Activated naive CD8-positive, alpha-beta T cell treated with anti-CD3 and anti-CD28 coated beads, Interleukin-2, amount 10 ng/mL, durations not matched to agents 7 days and 5 days (primary cell): ENCODE results near the gene EPS8L2. TPM values are rescaled to one million over a fixed set of nuclear protein-coding genes. Genes with fewer than 3 reads are reported as not detected.
A peak's percentile ranks its signal among the peaks of the same experiment; 100 is the strongest.

Experiments used
- ATAC-seq: fragments of 150-1000 bp; cut with Tn5 transposase; one replicate; pipeline ENCODE4 v1.10.0; 2021; ENCODE audit warnings: low read depth, moderate library complexity
- POLR2A ChIA-PET: fragments of 350-600 bp; sonication (Branson Sonifier 250); formaldehyde crosslinking; loops from one replicate; lab custom pipeline; 2021; ENCODE audit warnings: antibody characterized with exemption; lab: Charles Lee
- DNase-seq: peaks from one replicate; pipeline ENCODE4 v3.0.0; 2021
- H3K27ac Mint-ChIP-seq: one replicate; pipeline ENCODE4 v1.8.0; 2022; ENCODE audit warnings: mild to moderate bottlenecking, mixed read lengths
- H3K27me3 Mint-ChIP-seq: one replicate; pipeline ENCODE4 v1.8.0; 2022; ENCODE audit warnings: mild to moderate bottlenecking, moderate library complexity, mixed read lengths
- H3K36me3 Mint-ChIP-seq: one replicate; pipeline ENCODE4 v1.8.0; 2021; ENCODE audit warnings: mild to moderate bottlenecking, mixed read lengths
- H3K4me1 Mint-ChIP-seq: one replicate; pipeline ENCODE4 v1.8.0; 2021; ENCODE audit warnings: mixed read lengths
- H3K4me3 Mint-ChIP-seq: one replicate; pipeline ENCODE4 v1.8.0; 2022; ENCODE audit warnings: mild to moderate bottlenecking, moderate library complexity, mixed read lengths
- H3K9me3 Mint-ChIP-seq: one replicate; pipeline ENCODE4 v1.8.0; 2021; ENCODE audit warnings: mixed read lengths
- total RNA-seq, 2 experiments: library from RNA; stranded (reverse); gene quantifications; one replicate each; pipeline ENCODE4 v1.2.3, GENCODE V29; 2021

EPS8L2 gene
- total RNA-seq, 2 experiments from 2014 or later, result 19.0 to 24.5 TPM

DNA sequence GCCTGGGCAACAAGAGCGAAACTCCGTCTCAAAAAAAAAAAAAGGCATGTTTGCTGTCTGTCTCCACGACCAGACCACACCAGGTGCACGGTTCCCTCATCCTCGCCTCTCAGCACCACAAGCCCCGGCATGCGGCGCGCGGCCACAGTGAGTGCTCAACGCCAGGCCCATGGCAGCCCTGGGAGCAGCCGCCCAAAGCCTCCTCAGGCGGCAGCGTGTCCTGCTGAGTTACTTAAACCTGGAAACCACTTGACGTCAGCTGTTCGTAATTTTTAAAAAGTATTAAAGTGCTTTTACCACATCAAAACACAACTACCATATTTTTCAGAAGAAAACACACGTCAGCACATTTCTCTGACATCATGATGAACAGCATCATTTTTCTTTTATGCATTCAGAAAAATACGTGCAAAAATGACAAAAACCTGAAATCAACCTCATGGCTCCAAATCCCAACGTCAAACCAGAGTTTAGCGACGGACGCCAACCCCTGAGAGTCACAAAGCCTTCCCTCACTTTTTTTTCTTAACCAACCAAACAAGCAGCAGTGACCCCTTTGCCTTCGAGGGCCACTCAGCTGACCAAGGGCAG is 13.1 kb upstream of the EPS8L2 start:
- Mint-ChIP-seq H3K27ac (peak overlapping the region; percentile 86), H3K36me3 (no peaks in the 10 kb centered on the region), H3K9me3 (no peaks in the 10 kb centered on the region), H3K4me1 (peaks cover 37% of the 10 kb centered on the region), H3K27me3 (no peaks in the 10 kb centered on the region), H3K4me3 (peak overlapping the region; percentile 89)
- DNase-seq, result peak; percentile 61
- ATAC-seq, result no peak
- POLR2A ChIA-PET, result interaction anchor here (0.6 kb wide), 1 partner anchor 264 kb away, joined by 4 read pairs; no protein-coding TSS in a partner anchor

DNA sequence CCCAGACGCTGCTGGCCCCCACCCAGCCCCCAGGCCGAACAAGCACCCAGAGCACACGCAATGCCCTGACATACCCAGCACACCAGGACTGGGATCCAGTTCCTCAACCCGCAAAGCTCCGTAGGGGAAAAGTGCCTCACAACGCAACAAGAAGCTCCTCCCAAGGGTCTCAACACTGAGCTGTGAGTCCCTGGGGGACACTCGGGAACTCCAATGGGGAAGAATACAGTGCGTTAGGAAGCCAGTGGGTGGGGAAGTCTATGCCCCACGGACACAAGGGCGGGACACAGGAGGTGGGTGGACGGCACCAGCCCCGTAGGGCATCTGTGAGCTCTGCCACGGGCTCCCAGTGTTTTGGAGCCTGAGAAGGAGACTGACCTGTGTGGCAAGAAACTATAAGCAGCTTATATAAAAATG is 12.6 kb upstream of the EPS8L2 start:
- H3K9me3 Mint-ChIP-seq, result no peaks in the 10 kb centered on the region
- DNase-seq (peak; percentile 47), ATAC-seq (no peak)
- peaks cover 42% of the 10 kb centered on the region for H3K4me1 Mint-ChIP-seq
- no peaks in the 10 kb centered on the region for H3K27me3 Mint-ChIP-seq
- POLR2A ChIA-PET, result no interaction called here
- peaks cover 2% of the 10 kb centered on the region for H3K36me3 Mint-ChIP-seq
- H3K27ac Mint-ChIP-seq, result peak overlapping the region; percentile 86
- peak overlapping the region; percentile 89 for H3K4me3 Mint-ChIP-seq

- peaks cover 2% of the 10 kb centered on the region for H3K36me3 Mint-ChIP-seq
- H3K27me3 Mint-ChIP-seq, result no peaks in the 10 kb centered on the region
- ATAC-seq, result no peak
- H3K4me3 Mint-ChIP-seq, result peak overlapping the region; percentile 89
- POLR2A ChIA-PET, result interaction anchor here (0.6 to 1.7 kb wide), 2 partner anchors 11 to 624 kb away, joined by 3 to 7 read pairs; no protein-coding TSS in a partner anchor
- no peaks in the 10 kb centered on the region for H3K9me3 Mint-ChIP-seq
- peak overlapping the region; percentile 86 for H3K27ac Mint-ChIP-seq
- peaks cover 42% of the 10 kb centered on the region for H3K4me1 Mint-ChIP-seq
- DNase-seq, result no peak
Observed at GRCh38 chr11:693887-694562, 12.0 kb upstream of the EPS8L2 start.

DNA sequence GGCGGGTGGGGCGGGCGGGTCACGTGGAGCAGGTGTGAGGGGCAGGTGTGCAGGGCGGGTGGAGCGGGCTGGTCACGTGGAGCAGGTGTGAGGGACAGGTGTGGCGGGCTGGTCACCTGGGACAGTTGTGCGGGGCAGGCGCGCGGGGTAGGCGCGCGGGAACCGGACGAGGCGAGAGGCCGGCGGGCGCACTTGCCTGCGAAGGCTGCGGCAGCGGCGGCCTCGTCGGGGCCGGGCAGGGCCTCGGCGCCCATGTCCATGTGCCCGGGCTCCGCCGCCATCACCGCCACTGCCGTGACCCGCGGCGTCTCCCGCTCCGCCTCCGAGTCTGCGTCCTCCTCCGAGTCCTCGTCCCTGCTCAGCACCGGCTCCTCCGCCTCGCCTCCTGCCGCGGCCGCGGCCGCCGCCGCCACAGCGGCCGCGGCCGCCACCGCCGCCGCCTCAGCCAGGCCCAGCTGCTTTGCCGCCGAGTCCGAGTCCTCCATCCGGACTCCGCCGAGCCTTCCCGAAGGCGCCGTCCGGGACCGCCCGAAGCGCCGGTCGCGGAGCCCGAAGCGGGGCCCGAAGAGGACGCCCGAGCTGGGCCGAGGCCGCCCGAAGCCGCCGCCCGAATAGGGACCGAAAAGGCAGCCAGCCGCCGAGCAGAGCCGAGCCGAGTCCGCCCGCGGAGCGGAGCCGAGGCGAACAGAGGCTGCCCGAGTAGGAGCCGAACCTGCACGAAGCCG is 11.3 kb upstream of the EPS8L2 start, which contains the start of gene DEAF1:
Gene DEAF1 (minus strand): TSS at position 660 of the 725 bp plus-strand sequence. CDS start 175 bp downstream, at position 485.
- H3K27me3 Mint-ChIP-seq, result no peaks in the 10 kb centered on the region
- H3K9me3 Mint-ChIP-seq, result no peaks in the 10 kb centered on the region
- peak within 1 kb of the TSS; percentile 89 for H3K4me3 Mint-ChIP-seq
- DNase-seq (peak; percentile 99), ATAC-seq (peak; percentile 85)
- H3K36me3 Mint-ChIP-seq, result peaks cover 2% of the 10 kb centered on the region
- H3K4me1 Mint-ChIP-seq, result peaks cover 42% of the 10 kb centered on the region
- POLR2A ChIA-PET, result interaction anchor here (0.6 to 3.9 kb wide), 14 partner anchors 8 to 623 kb away, joined by 3 to 24 read pairs (median 4); partner anchors contain the start of gene IRF7
- peak within 1 kb of the TSS; percentile 94 for H3K27ac Mint-ChIP-seq

- peak overlapping the region; percentile 94 for H3K27ac Mint-ChIP-seq
- POLR2A ChIA-PET, result interaction anchor here (0.6 to 3.9 kb wide), 17 partner anchors 8 to 141 kb away, joined by 3 to 24 read pairs (median 4); partner anchors contain the start of genes GATD1 and IRF7
- H3K27me3 Mint-ChIP-seq, result no peaks in the 10 kb centered on the region
- H3K9me3 Mint-ChIP-seq, result no peaks in the 10 kb centered on the region
- peak overlapping the region; percentile 89 for H3K4me3 Mint-ChIP-seq
- H3K4me1 Mint-ChIP-seq, result peaks cover 42% of the 10 kb centered on the region
- no peak for DNase-seq
- H3K36me3 Mint-ChIP-seq, result peaks cover 2% of the 10 kb centered on the region
- ATAC-seq, result no peak
Observed at GRCh38 chr11:695288-695537, 10.8 kb upstream of the EPS8L2 start.

- Mint-ChIP-seq H3K36me3 (peaks cover 2% of the 10 kb centered on the region), H3K4me1 (peaks cover 41% of the 10 kb centered on the region), H3K27me3 (no peaks in the 10 kb centered on the region), H3K27ac (peak within 1 kb of the TSS; percentile 94), H3K9me3 (no peaks in the 10 kb centered on the region), H3K4me3 (peak within 1 kb of the TSS; percentile 89)
- ATAC-seq (peak; percentile 74), DNase-seq (peak; percentile 97)
- POLR2A ChIA-PET, result interaction anchor here (0.6 to 3.9 kb wide), 21 partner anchors 8 to 160 kb away, joined by 3 to 24 read pairs (median 4); partner anchors contain the start of genes GATD1, HRAS and IRF7
Observed at GRCh38 chr11:695538-696248, 10.3 kb upstream of the EPS8L2 start, which contains the start of gene TMEM80. Gene TMEM80, plus strand, starts transcription at chr11:695816. Its CDS starts 12 bp downstream, at chr11:695828.

GRCh38 chr11:696955-697491 is 9.0 kb upstream of the EPS8L2 start:
- POLR2A ChIA-PET, result interaction anchor here (0.7 to 3.9 kb wide), 8 partner anchors 8 to 161 kb away, joined by 3 to 24 read pairs (median 6); partner anchors contain the start of genes EPS8L2, HRAS and IRF7
- H3K9me3 Mint-ChIP-seq, result no peaks in the 10 kb centered on the region
- peaks cover 4% of the 10 kb centered on the region for H3K36me3 Mint-ChIP-seq
- peaks cover 30% of the 10 kb centered on the region for H3K4me1 Mint-ChIP-seq
- peak overlapping the region; percentile 62 for H3K4me3 Mint-ChIP-seq
- no peak for DNase-seq
- no peak overlapping the region for H3K27ac Mint-ChIP-seq
- no peak for ATAC-seq
- no peaks in the 10 kb centered on the region for H3K27me3 Mint-ChIP-seq

DNA sequence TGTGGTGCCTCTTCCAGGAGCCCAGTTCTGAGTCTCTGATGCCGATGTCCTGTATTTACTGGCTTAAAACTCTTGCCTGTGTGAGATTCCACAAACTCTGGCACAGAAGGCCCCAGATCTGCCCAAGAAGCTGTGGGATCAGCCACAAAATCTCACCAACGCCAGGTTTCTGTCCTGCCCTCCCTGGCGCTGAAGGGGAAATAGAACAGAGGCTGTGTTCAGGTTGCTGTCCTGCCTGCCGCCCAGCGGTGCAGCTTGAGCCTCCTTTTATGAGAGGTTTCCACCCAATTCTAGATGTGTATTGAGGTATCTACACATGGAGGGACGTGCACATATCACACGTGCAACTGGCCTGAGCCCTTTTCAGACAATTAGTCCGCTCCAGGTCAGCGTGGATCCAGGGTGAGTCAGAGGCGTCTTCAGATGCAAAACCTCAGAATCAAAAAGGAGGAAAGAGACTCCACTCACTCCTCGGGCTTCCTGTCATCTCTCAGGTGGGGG is 8.2 kb upstream of the EPS8L2 start:
- Mint-ChIP-seq H3K27ac (peak overlapping the region; percentile 42), H3K4me3 (peak overlapping the region; percentile 62), H3K9me3 (no peaks in the 10 kb centered on the region), H3K4me1 (peaks cover 25% of the 10 kb centered on the region), H3K36me3 (peaks cover 4% of the 10 kb centered on the region), H3K27me3 (no peaks in the 10 kb centered on the region)
- no peak for DNase-seq
- POLR2A ChIA-PET, result interaction anchor here (3.9 kb wide), 1 partner anchor 25 kb away, joined by 24 read pairs; no protein-coding TSS in a partner anchor
- ATAC-seq, result no peak

DNA sequence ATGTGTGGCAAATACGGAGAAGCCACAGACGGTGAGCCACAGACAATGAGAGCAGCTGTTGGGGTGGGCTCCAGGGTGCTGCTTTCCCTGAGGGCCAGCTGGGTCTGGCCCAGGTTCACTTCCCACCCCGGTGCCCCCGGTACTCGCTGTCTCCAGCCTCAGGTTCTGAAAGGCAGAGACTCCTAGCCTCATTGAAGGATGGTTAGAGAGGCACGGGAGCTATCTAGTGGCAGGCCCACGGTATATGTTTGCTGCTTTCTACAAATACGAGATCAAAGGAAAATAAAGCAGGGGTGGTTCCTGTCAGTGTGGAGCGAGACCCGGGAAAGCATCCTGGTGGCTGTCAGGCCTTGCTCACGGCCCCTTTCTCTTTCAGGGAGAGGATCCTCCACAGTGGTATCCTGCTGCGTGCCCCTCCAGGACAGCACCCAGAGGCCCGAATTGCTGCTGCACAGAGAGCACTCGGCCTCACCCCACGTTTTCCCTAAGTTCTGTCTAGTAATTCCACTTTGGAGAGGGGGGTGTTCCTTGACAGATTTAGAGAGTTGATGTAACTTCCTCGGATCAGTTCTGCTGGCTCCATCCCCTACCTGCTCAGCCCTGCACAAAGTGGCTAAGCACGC is 7.4 kb upstream of the EPS8L2 start:
- ATAC-seq (no peak), DNase-seq (no peak)
- POLR2A ChIA-PET, result interaction anchor here (3.9 kb wide), 1 partner anchor 25 kb away, joined by 24 read pairs; no protein-coding TSS in a partner anchor
- Mint-ChIP-seq H3K4me3 (peak overlapping the region; percentile 62), H3K9me3 (no peaks in the 10 kb centered on the region), H3K4me1 (peaks cover 18% of the 10 kb centered on the region), H3K36me3 (peaks cover 4% of the 10 kb centered on the region), H3K27ac (peak overlapping the region; percentile 42), H3K27me3 (no peaks in the 10 kb centered on the region)

- H3K27me3 Mint-ChIP-seq, result no peaks in the 10 kb centered on the region
- no peak overlapping the region for H3K27ac Mint-ChIP-seq
- DNase-seq, result no peak
- POLR2A ChIA-PET, result no interaction called here
- peaks cover 17% of the 10 kb centered on the region for H3K4me1 Mint-ChIP-seq
- ATAC-seq, result no peak
- no peak overlapping the region for H3K4me3 Mint-ChIP-seq
- peaks cover 4% of the 10 kb centered on the region for H3K36me3 Mint-ChIP-seq
- no peaks in the 10 kb centered on the region for H3K9me3 Mint-ChIP-seq
Observed at GRCh38 chr11:699116-699508, 6.9 kb upstream of the EPS8L2 start.

- Mint-ChIP-seq H3K4me1 (peaks cover 17% of the 10 kb centered on the region), H3K9me3 (no peaks in the 10 kb centered on the region), H3K27ac (peak overlapping the region; percentile 30), H3K4me3 (no peak overlapping the region), H3K27me3 (no peaks in the 10 kb centered on the region), H3K36me3 (peaks cover 4% of the 10 kb centered on the region)
- ATAC-seq (no peak), DNase-seq (no peak)
- POLR2A ChIA-PET, result no interaction called here
Observed at GRCh38 chr11:699753-700152, 6.3 kb upstream of the EPS8L2 start.
